H9 (cell line): Measurements from ENCODE around the gene SELENOI. TPM values are rescaled to one million over a fixed set of nuclear protein-coding genes. Genes with fewer than 3 reads are reported as not detected.
"Not testable (repeated sequence)": the region's sequence is repeated elsewhere in the genome, so short reads cannot be mapped to it uniquely, and the experiment has no call there.

Source experiments
- DNase-seq: peaks from one replicate; pipeline ENCODE4 v3.0.0-alpha.2; 2017
- H2AFZ ChIP-seq: one replicate; pipeline ENCODE4 v1.6.1; 2013; ENCODE audit warnings: mild to moderate bottlenecking, low read length, control low read depth, moderate library complexity
- H2AK5ac ChIP-seq: 2 replicates; pipeline ENCODE4 v1.6.1; 2013; ENCODE audit warnings: low read length, control low read depth, mixed read lengths; ENCODE audit not compliant: insufficient read length
- H2BK120ac ChIP-seq: one replicate; pipeline ENCODE4 v1.6.1; 2013; ENCODE audit warnings: low read depth, mild to moderate bottlenecking, low read length, control low read depth, inconsistent platforms; ENCODE audit not compliant: poor library complexity, severe bottlenecking
- H2BK12ac ChIP-seq: 2 replicates; pipeline ENCODE4 v1.6.1; 2013; ENCODE audit warnings: low read length, control low read depth, mixed read lengths, low read depth; ENCODE audit not compliant: insufficient read length
- H2BK15ac ChIP-seq: 2 replicates; pipeline ENCODE4 v1.6.1; 2013; ENCODE audit warnings: low read depth, low read length, control low read depth
- H2BK20ac ChIP-seq: one replicate; pipeline ENCODE4 v1.6.1; 2013; ENCODE audit warnings: low read depth, mild to moderate bottlenecking, low read length, control low read depth, inconsistent platforms; ENCODE audit not compliant: poor library complexity, severe bottlenecking
- H2BK5ac ChIP-seq: 2 replicates; pipeline ENCODE4 v1.6.1; 2013; ENCODE audit warnings: low read length, control low read depth, mixed read lengths; ENCODE audit not compliant: insufficient read length
- H3K14ac ChIP-seq: 2 replicates; pipeline ENCODE4 v1.6.1; 2013; ENCODE audit warnings: low read length, control low read depth; ENCODE audit not compliant: insufficient read depth
- H3K18ac ChIP-seq: 2 replicates; pipeline ENCODE4 v1.6.1; 2013; ENCODE audit warnings: low read depth, mild to moderate bottlenecking, mixed read lengths, low read length, control low read depth; ENCODE audit not compliant: insufficient read length
- H3K23ac ChIP-seq: 2 replicates; pipeline ENCODE4 v1.6.1; 2013; ENCODE audit warnings: low read length, control low read depth, mixed read lengths, low read depth; ENCODE audit not compliant: insufficient read length
- H3K23me2 ChIP-seq: 2 replicates; pipeline ENCODE4 v1.6.1; 2013; ENCODE audit warnings: low read depth, mild to moderate bottlenecking, mixed read lengths, low read length, control low read depth; ENCODE audit not compliant: insufficient read length, poor library complexity, severe bottlenecking
- H3K27ac ChIP-seq: 2 replicates; pipeline ENCODE4 v1.5.1; 2013; ENCODE audit warnings: low read length, control low read depth, mixed read lengths, low read depth; ENCODE audit not compliant: insufficient read length
- H3K27me3 ChIP-seq: 2 replicates; pipeline ENCODE4 v1.6.1; 2013; ENCODE audit warnings: low read length, control low read depth, inconsistent platforms; ENCODE audit not compliant: insufficient read depth
- H3K4ac ChIP-seq: 2 replicates; pipeline ENCODE4 v1.6.1; 2013; ENCODE audit warnings: low read depth, mild to moderate bottlenecking, control low read depth, inconsistent platforms, low read length, moderate library complexity
- H3K4me1 ChIP-seq: 2 replicates; pipeline ENCODE4 v1.6.1; 2013; ENCODE audit warnings: low read length, control low read depth, inconsistent platforms; ENCODE audit not compliant: insufficient read depth
- H3K4me2 ChIP-seq: 2 replicates; pipeline ENCODE4 v1.6.1; 2013; ENCODE audit warnings: low read length, control low read depth, mixed read lengths; ENCODE audit not compliant: insufficient read length, insufficient read depth
- H3K56ac ChIP-seq: 2 replicates; pipeline ENCODE4 v1.6.1; 2013; ENCODE audit warnings: low read depth, mild to moderate bottlenecking, mixed read lengths, low read length, control low read depth; ENCODE audit not compliant: insufficient read length
- H3K79me1 ChIP-seq: 2 replicates; pipeline ENCODE4 v1.6.1; 2013; ENCODE audit warnings: low read depth, mild to moderate bottlenecking, moderate library complexity, low read length, control low read depth, inconsistent platforms; ENCODE audit not compliant: insufficient read depth, poor library complexity, severe bottlenecking
- H3K79me2 ChIP-seq: 2 replicates; pipeline ENCODE4 v1.6.1; 2013; ENCODE audit warnings: low read length, control low read depth, inconsistent platforms; ENCODE audit not compliant: insufficient read depth
- H3K9ac ChIP-seq: 2 replicates; pipeline ENCODE4 v1.6.1; 2013; ENCODE audit warnings: low read length, control low read depth, mixed read lengths; ENCODE audit not compliant: insufficient read length; ENCODE audit errors: extremely low read depth
- H3K9me3 ChIP-seq: one replicate; pipeline ENCODE4 v1.6.1; 2013; ENCODE audit warnings: low read depth, low read length, inconsistent platforms; ENCODE audit not compliant: control insufficient read depth
- H3T11ph ChIP-seq: one replicate; pipeline ENCODE4 v1.6.1; 2013; ENCODE audit warnings: mild to moderate bottlenecking, low read length, control low read depth, inconsistent platforms
- H4K20me1 ChIP-seq: one replicate; pipeline ENCODE4 v1.6.1; 2013; ENCODE audit not compliant: control insufficient read depth, insufficient read length, insufficient read depth
- H4K5ac ChIP-seq: 2 replicates; pipeline ENCODE4 v1.6.1; 2013; ENCODE audit warnings: low read depth, mild to moderate bottlenecking, mixed read lengths, low read length, control low read depth; ENCODE audit not compliant: insufficient read length
- H4K8ac ChIP-seq: replicated peaks from 2 replicates; pipeline ENCODE4 v1.6.1; 2013; ENCODE audit warnings: low read length, control low read depth, mixed read lengths, low read depth; ENCODE audit not compliant: insufficient read length
- H4K91ac ChIP-seq: 2 replicates; pipeline ENCODE4 v1.6.1; 2013; ENCODE audit warnings: low read depth, mild to moderate bottlenecking, moderate library complexity, mixed read lengths, low read length, control low read depth; ENCODE audit not compliant: insufficient read length
- H3K27ac Mint-ChIP-seq, 3 experiments: 2 replicates in 2 of 3; 3 replicates in 1 of 3; pipeline ENCODE4 v1.8.0; 2020 to 2021; ENCODE audit warnings: mixed read lengths in 3 of 3, mild to moderate bottlenecking in 1 of 3, moderate library complexity in 1 of 3
- H3K27me3 Mint-ChIP-seq: 2 replicates; pipeline ENCODE4 v1.8.0; 2021; ENCODE audit warnings: low read depth, mild to moderate bottlenecking, moderate library complexity, mixed read lengths
- H3K36me3 Mint-ChIP-seq, 3 experiments: 2 replicates in 2 of 3; 3 replicates in 1 of 3; pipeline ENCODE4 v1.8.0; 2020 to 2021; ENCODE audit warnings: low read depth in 3 of 3, mixed read lengths in 3 of 3; ENCODE audit not compliant: insufficient read depth in 1 of 3
- H3K4me1 Mint-ChIP-seq, 2 experiments: 2 replicates each; pipeline ENCODE4 v1.8.0; 2020; ENCODE audit warnings: mixed read lengths in 2 of 2
- H3K4me3 Mint-ChIP-seq, 2 experiments: 2 replicates in 1 of 2; 3 replicates in 1 of 2; pipeline ENCODE4 v1.8.0; 2020 to 2021; ENCODE audit warnings: mild to moderate bottlenecking in 2 of 2, mixed read lengths in 2 of 2, moderate library complexity in 1 of 2
- H3K9me3 Mint-ChIP-seq, 2 experiments: 2 replicates in 1 of 2; 3 replicates in 1 of 2; pipeline ENCODE4 v1.8.0; 2020; ENCODE audit warnings: mild to moderate bottlenecking in 2 of 2, mixed read lengths in 2 of 2, moderate library complexity in 1 of 2
- WGBS: extraction: QIAGEN DNeasy Blood & Tissue Kit; methylation state at CpG from one replicate; pipeline ENCODE4 v1.1.7; 2013; ENCODE audit warnings: missing lambda C conversion rate, low lambda C conversion rate, mixed read lengths; ENCODE audit not compliant: insufficient read length; ENCODE audit errors: extremely low coverage; 5-methylcytosine and 5-hydroxymethylcytosine counted together
- total RNA-seq: library from RNA; stranded (reverse); gene quantifications from 2 replicates; pipeline ENCODE4 v1.2.1, GENCODE V29; 2021
- TF ChIP-seq, protein P1 (sequence below): fragments of 200-600 bp; sonication (generic); conservative IDR thresholded peaks from 3 replicates; pipeline ENCODE4 v1.8.0; 2021; ENCODE audit warnings: antibody characterized with exemption, mild to moderate bottlenecking

Gene SELENOI
- total RNA-seq, 1 experiment from 2014 or later: 41.9 TPM

DNA sequence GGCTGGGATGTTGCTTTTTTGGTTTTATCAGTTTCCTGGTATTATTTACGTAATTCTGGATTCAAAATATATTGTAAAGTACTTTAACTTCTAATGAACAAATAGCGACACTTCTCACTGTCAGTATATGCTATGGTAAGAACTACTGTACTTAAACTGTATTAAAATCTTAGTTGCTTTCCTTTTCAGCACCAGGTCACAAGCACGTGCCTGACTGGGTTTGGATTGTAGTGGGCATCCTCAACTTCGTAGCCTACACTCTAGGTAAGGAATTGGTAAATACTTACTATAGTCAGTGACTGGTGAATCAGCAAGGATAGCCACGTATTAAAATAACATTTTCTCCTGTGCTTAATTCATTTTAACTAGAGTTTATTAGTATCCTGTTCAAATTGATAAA, 21.0 kb downstream of the SELENOI start:
- Histone ChIP-seq H3K4ac (no peak overlapping the region), H3K9ac (no peak overlapping the region), H2BK5ac (no peak overlapping the region), H3T11ph (no peak overlapping the region), H3K27ac (no peak overlapping the region), H3K4me1 (no peaks in the 10 kb centered on the region), H3K9me3 (no peaks in the 10 kb centered on the region), H2BK20ac (no peak overlapping the region), H2AK5ac (no peak overlapping the region), H3K23ac (no peak overlapping the region), H3K18ac (no peak overlapping the region), H3K4me2 (no peak overlapping the region), H3K23me2 (no peaks in the 10 kb centered on the region), H3K56ac (no peak overlapping the region), H4K20me1 (no peaks in the 10 kb centered on the region), H3K79me1 (peaks cover 3% of the 10 kb centered on the region), H2AFZ (no peak overlapping the region), H3K14ac (no peak overlapping the region), H4K8ac (no peak overlapping the region), H4K91ac (no peak overlapping the region), H3K79me2 (peaks cover under 1% of the 10 kb centered on the region; the same call in 1 of the 2 replicates), H3K27me3 (no peaks in the 10 kb centered on the region), H2BK12ac (no peak overlapping the region), H2BK15ac (no peak overlapping the region), H2BK120ac (no peak overlapping the region), H4K5ac (no peak overlapping the region)
- no CpG with 5 or more reads among the region's 5 CpGs for WGBS
- no peak overlapping the region for H3K4me3 Mint-ChIP-seq
- no peaks in the 10 kb centered on the region for H3K27me3 Mint-ChIP-seq
- H3K9me3 Mint-ChIP-seq: peaks cover 9% of the 10 kb centered on the region in 2 experiments
- DNase-seq: no peak
- H3K27ac Mint-ChIP-seq: no peak overlapping the region
- TF ChIP-seq, protein P1, sequence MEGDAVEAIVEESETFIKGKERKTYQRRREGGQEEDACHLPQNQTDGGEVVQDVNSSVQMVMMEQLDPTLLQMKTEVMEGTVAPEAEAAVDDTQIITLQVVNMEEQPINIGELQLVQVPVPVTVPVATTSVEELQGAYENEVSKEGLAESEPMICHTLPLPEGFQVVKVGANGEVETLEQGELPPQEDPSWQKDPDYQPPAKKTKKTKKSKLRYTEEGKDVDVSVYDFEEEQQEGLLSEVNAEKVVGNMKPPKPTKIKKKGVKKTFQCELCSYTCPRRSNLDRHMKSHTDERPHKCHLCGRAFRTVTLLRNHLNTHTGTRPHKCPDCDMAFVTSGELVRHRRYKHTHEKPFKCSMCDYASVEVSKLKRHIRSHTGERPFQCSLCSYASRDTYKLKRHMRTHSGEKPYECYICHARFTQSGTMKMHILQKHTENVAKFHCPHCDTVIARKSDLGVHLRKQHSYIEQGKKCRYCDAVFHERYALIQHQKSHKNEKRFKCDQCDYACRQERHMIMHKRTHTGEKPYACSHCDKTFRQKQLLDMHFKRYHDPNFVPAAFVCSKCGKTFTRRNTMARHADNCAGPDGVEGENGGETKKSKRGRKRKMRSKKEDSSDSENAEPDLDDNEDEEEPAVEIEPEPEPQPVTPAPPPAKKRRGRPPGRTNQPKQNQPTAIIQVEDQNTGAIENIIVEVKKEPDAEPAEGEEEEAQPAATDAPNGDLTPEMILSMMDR: no peak
- peaks cover 28 to 32% (median 31%) of the 10 kb centered on the region in 3 experiments for H3K36me3 Mint-ChIP-seq
- no peaks in the 10 kb centered on the region for H3K4me1 Mint-ChIP-seq

DNA sequence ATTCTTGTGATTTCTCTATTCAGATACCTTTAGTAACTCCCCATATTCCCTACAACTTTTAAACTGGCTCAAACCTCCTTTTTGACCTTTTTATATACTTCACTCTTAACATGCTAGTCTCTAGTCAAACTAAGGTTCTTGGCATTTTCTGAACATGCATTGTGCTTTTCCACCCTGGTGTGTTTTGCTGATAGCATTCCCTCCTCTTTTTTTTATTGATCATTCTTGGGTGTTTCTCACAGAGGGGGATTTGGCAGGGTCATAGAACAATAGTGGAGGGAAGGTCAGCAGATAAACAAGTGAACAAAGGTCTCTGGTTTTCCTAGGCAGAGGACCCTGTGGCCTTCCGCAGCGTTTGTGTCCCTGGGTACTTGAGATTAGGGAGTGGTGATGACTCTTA, 23.7 kb downstream of the SELENOI start:
- not testable (repeated sequence) for H3K4me2 ChIP-seq
- WGBS: no CpG with 5 or more reads among the region's 2 CpGs

More for the DNA sequence above, 23.7 kb downstream of the SELENOI start:
- H3K9me3 Mint-ChIP-seq: peaks cover 10 to 15% of the 10 kb centered on the region in 2 experiments
- not testable (repeated sequence) for DNase-seq, H3K9ac ChIP-seq, H2BK5ac ChIP-seq, H3K56ac ChIP-seq, H2BK120ac ChIP-seq, H3K4ac ChIP-seq, H2AFZ ChIP-seq, H3K27me3 Mint-ChIP-seq, H2BK20ac ChIP-seq, H3T11ph ChIP-seq, H3K4me3 Mint-ChIP-seq, H2BK12ac ChIP-seq, H4K5ac ChIP-seq, H3K23me2 ChIP-seq, H3K18ac ChIP-seq, H3K27ac ChIP-seq, H4K20me1 ChIP-seq, H4K91ac ChIP-seq, H4K8ac ChIP-seq, H3K9me3 ChIP-seq, H3K79me2 ChIP-seq, H2AK5ac ChIP-seq, H3K27me3 ChIP-seq, H3K4me1 Mint-ChIP-seq, H3K23ac ChIP-seq, H3K79me1 ChIP-seq, H3K14ac ChIP-seq, H3K4me1 ChIP-seq, H3K27ac Mint-ChIP-seq, H2BK15ac ChIP-seq
- H3K36me3 Mint-ChIP-seq: peaks cover 43 to 53% (median 50%) of the 10 kb centered on the region in 3 experiments
